ENCODE data around the gene RPS6KA4.

RPS6KA4 gene

DNA sequence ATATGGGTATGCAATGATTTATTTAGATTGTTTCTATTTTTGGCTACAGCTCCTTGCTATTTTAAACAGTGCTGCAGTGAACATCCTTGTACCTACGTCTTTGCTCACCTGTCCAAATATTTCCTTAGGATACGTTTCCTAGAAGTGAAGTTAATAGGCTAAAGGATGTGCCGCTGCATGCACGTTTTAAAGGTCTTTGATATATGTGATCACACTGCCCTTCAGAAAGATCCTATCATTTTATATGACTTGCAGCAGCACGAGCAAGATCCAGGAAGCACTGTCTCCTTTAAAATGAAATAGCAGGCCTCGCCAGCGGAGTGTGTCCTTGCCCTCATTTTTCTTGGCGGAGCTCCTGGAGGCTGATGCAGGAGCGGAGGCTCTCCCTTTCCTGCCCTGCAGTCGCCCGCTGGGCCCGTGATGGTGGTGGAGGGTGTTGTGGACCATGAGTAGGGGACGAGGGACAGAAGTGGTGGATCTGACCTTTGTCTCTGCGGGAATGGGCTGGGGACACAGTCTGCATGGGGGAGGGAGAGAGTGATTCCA, 19.4 kb downstream of the RPS6KA4 start:
- Histone ChIP-seq H3K27me3 (ENCODE audit: control insufficient read depth, insufficient read depth, low read length, poor library complexity, severe bottlenecking) (no peaks in the 10 kb centered on the region), H3K9me3 (ENCODE audit: control insufficient read depth, low read length) (no peaks in the 10 kb centered on the region), H3K27ac (ENCODE audit: insufficient read depth, low read depth, low read length, poor library complexity, severe bottlenecking) (no peak overlapping the region), H3K36me3 (ENCODE audit: control insufficient read depth, insufficient read depth, low read length) (no peaks in the 10 kb centered on the region), H3K4me1 (ENCODE audit: control insufficient read depth, insufficient read depth, low read length) (peaks cover 3% of the 10 kb centered on the region), H3K4me3 (ENCODE audit: insufficient read depth, low read depth, low read length) (no peak overlapping the region)
- 91% methylated on average over 14 of the region's 14 CpGs for WGBS, 2 experiments

DNA sequence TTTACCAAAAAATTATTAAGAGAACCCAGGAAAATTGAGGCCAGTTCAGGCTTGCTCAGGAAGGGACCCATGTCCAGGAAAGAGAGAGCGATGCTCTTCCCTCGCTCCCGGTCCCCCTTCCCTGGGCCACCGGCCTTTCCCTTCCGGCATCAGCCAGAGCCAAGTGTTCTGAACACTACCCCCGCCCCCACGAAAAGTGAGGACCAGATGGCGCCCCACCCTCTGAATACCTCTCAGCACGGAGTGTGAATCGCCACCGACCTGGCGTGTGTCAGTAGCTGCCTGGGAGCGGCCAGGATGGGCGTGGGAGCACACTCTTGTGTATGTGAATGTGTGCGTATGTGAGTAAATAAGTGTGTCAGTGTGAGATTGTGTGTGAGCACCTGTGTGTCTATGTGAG, 20.2 kb downstream of the RPS6KA4 start:
- WGBS, 2 experiments: 96 to 98% methylated on average over 15 of the region's 15 CpGs
- Histone ChIP-seq H3K9me3 (ENCODE audit: control insufficient read depth, low read length) (no peaks in the 10 kb centered on the region), H3K36me3 (ENCODE audit: control insufficient read depth, insufficient read depth, low read length) (no peaks in the 10 kb centered on the region)

DNA sequence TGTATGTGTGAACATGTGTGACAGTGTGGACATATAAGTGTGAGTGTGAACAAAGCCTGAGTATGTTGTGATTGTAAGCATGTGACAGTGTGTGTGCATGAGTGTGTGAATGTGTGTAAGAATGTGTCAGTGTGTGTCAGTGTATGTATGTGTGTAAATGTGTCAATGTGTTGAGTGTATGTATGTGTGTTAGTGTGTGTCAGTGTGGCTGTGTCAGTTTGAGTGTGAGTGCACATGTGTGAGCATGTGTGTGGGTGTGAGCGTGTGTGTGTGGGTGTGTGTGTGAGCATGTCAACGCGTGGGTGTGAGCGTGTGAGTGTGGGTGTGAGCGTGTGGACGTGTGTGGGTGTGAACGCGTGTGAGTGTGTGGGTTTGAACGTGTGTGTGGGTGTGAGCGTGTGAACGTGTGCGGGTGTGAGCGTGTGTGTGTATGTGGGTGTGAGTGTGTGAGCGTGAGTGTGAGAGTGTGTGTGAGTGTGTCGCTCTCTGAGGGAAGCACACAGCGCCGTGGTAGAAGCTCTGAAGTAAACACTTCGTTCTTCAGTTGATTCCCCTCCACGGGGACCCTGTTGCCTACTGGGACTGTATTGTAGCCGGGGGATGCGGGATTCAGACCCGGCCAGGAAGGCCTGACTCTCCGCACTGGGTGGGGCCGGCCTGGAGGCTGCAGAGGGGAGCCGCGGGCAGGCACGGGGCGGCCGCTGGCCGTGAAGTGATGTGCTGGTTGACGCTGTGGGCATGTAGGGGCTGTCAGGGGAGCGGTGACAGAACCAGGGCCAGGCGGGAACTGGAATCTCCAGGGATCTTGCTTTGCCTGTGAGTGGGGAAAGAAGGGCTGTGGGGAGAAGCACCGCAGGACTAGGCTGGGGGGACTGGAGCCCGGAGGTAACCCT, 21.1 kb downstream of the RPS6KA4 start:
- Histone ChIP-seq H3K4me3 (ENCODE audit: insufficient read depth, low read depth, low read length) (no peak overlapping the region), H3K27me3 (ENCODE audit: control insufficient read depth, insufficient read depth, low read length, poor library complexity, severe bottlenecking) (no peaks in the 10 kb centered on the region), H3K9me3 (ENCODE audit: control insufficient read depth, low read length) (no peaks in the 10 kb centered on the region), H3K27ac (ENCODE audit: insufficient read depth, low read depth, low read length, poor library complexity, severe bottlenecking) (no peak overlapping the region), H3K4me1 (ENCODE audit: control insufficient read depth, insufficient read depth, low read length) (peaks cover 3% of the 10 kb centered on the region), H3K36me3 (ENCODE audit: control insufficient read depth, insufficient read depth, low read length) (no peaks in the 10 kb centered on the region)
- 76 to 77% methylated on average over 35 of the region's 35 CpGs for WGBS, 2 experiments

More for the DNA sequence above, 20.2 kb downstream of the RPS6KA4 start:
- H3K27me3 ChIP-seq (ENCODE audit: control insufficient read depth, insufficient read depth, low read length, poor library complexity, severe bottlenecking): no peaks in the 10 kb centered on the region
- H3K27ac ChIP-seq (ENCODE audit: insufficient read depth, low read depth, low read length, poor library complexity, severe bottlenecking): no peak overlapping the region
- peaks cover 3% of the 10 kb centered on the region for H3K4me1 ChIP-seq (ENCODE audit: control insufficient read depth, insufficient read depth, low read length)
- no peak overlapping the region for H3K4me3 ChIP-seq (ENCODE audit: insufficient read depth, low read depth, low read length)

DNA sequence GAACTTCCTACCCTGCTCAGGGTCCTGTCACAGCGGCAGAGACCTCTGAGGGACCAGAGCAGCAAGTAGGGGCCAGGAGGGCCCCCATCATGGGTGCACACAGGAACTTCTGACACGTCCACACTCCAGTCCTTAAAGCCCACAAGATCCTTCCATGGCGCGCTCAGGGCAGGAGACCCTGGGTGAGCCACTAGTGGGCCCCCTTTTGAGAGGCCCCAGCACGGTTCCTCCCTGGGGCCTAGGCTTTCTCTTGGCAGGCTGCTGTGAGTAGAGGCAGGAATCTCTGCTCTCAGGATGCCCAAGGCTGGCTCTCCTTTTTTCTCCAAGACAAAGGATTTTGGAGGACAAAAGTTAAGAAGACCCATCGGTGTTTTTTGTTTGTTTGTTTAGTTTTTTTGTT, 22.4 kb downstream of the RPS6KA4 start:
- H3K4me1 ChIP-seq (ENCODE audit: control insufficient read depth, insufficient read depth, low read length): peaks cover 3% of the 10 kb centered on the region
- 85 to 93% methylated on average over 5 of the region's 6 CpGs for WGBS, 2 experiments
- H3K9me3 ChIP-seq (ENCODE audit: control insufficient read depth, low read length): no peaks in the 10 kb centered on the region
- H3K36me3 ChIP-seq (ENCODE audit: control insufficient read depth, insufficient read depth, low read length): no peaks in the 10 kb centered on the region
- no peak overlapping the region for H3K4me3 ChIP-seq (ENCODE audit: insufficient read depth, low read depth, low read length)
- no peak overlapping the region for H3K27ac ChIP-seq (ENCODE audit: insufficient read depth, low read depth, low read length, poor library complexity, severe bottlenecking)
- no peaks in the 10 kb centered on the region for H3K27me3 ChIP-seq (ENCODE audit: control insufficient read depth, insufficient read depth, low read length, poor library complexity, severe bottlenecking)

DNA sequence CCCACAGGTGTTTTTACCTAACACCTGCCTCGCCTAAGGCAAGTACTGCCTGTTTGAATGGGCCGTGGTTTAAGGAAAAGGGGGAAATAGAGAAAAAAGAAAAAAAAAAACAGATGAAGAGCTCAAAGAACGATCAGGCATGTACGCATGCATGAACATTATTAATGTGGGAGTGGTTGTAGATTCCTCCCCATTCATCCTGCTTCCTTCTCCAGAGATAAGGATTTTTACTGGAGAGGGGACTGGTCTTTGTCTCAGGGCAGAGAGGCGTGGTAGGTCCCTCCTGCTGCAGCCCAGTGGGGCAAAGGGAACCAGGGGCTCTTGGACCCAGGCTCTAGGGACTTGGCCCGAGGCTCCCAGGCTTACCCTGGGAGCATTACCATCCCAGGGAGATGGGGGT, 23.1 kb downstream of the RPS6KA4 start:
- WGBS, 2 experiments: 91 to 96% methylated on average over 6 of the region's 6 CpGs

DNA sequence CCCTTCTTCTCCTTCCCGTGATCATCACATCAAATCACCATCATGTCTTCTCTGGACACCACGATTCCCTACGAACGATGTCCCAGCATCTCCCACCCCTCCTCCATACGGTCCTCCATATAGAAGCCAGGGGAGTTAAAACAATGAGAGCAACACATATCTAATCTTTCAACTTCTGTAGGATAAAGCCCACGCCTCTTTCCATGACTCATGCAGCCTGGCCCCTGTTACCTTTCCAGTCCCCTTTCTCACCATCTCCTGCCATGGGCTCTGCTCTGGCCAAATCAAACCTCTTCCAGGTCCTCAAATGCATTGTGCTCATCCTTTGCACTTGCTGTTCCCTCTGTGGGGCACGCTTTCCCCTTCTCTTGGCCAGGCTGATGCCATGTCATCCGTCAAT, 23.6 kb downstream of the RPS6KA4 start:
- Histone ChIP-seq H3K4me3 (ENCODE audit: insufficient read depth, low read depth, low read length) (no peak overlapping the region), H3K27me3 (ENCODE audit: control insufficient read depth, insufficient read depth, low read length, poor library complexity, severe bottlenecking) (no peaks in the 10 kb centered on the region), H3K36me3 (ENCODE audit: control insufficient read depth, insufficient read depth, low read length) (no peaks in the 10 kb centered on the region), H3K27ac (ENCODE audit: insufficient read depth, low read depth, low read length, poor library complexity, severe bottlenecking) (no peak overlapping the region), H3K9me3 (ENCODE audit: control insufficient read depth, low read length) (no peaks in the 10 kb centered on the region), H3K4me1 (ENCODE audit: control insufficient read depth, insufficient read depth, low read length) (peaks cover 3% of the 10 kb centered on the region)
- 90 to 92% methylated on average over 8 of the region's 8 CpGs for WGBS, 2 experiments

More for the DNA sequence above, 23.1 kb downstream of the RPS6KA4 start:
- Histone ChIP-seq H3K4me1 (ENCODE audit: control insufficient read depth, insufficient read depth, low read length) (peaks cover 3% of the 10 kb centered on the region), H3K27ac (ENCODE audit: insufficient read depth, low read depth, low read length, poor library complexity, severe bottlenecking) (no peak overlapping the region), H3K4me3 (ENCODE audit: insufficient read depth, low read depth, low read length) (no peak overlapping the region), H3K36me3 (ENCODE audit: control insufficient read depth, insufficient read depth, low read length) (no peaks in the 10 kb centered on the region), H3K27me3 (ENCODE audit: control insufficient read depth, insufficient read depth, low read length, poor library complexity, severe bottlenecking) (no peaks in the 10 kb centered on the region), H3K9me3 (ENCODE audit: control insufficient read depth, low read length) (no peaks in the 10 kb centered on the region)

DNA sequence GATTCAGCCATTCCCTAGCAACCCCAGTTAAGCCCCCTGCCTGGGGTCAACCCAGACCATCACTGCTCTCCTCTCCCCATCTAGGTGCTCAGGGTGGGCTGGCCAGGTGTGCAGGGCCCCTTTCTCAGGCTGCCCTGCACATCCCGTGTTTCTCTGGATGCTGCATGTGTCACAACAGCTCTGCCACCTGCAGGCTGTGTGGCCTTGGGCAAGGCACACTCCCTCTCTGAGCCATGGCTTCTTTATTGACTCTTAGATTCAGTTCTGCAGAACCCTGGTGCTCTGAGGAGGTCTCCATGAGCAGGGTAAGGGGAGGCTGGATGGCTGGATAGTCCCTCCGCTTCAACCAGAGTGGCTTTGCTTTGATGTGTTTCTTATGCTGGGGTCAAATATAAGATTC, 24.6 kb downstream of the RPS6KA4 start:
- Histone ChIP-seq H3K9me3 (ENCODE audit: control insufficient read depth, low read length) (no peaks in the 10 kb centered on the region), H3K4me3 (ENCODE audit: insufficient read depth, low read depth, low read length) (no peak overlapping the region), H3K4me1 (ENCODE audit: control insufficient read depth, insufficient read depth, low read length) (peaks cover 3% of the 10 kb centered on the region), H3K27me3 (ENCODE audit: control insufficient read depth, insufficient read depth, low read length, poor library complexity, severe bottlenecking) (no peaks in the 10 kb centered on the region), H3K36me3 (ENCODE audit: control insufficient read depth, insufficient read depth, low read length) (no peaks in the 10 kb centered on the region), H3K27ac (ENCODE audit: insufficient read depth, low read depth, low read length, poor library complexity, severe bottlenecking) (no peak overlapping the region)
- WGBS, 2 experiments: 45 to 47% methylated on average over 2 of the region's 2 CpGs

DNA sequence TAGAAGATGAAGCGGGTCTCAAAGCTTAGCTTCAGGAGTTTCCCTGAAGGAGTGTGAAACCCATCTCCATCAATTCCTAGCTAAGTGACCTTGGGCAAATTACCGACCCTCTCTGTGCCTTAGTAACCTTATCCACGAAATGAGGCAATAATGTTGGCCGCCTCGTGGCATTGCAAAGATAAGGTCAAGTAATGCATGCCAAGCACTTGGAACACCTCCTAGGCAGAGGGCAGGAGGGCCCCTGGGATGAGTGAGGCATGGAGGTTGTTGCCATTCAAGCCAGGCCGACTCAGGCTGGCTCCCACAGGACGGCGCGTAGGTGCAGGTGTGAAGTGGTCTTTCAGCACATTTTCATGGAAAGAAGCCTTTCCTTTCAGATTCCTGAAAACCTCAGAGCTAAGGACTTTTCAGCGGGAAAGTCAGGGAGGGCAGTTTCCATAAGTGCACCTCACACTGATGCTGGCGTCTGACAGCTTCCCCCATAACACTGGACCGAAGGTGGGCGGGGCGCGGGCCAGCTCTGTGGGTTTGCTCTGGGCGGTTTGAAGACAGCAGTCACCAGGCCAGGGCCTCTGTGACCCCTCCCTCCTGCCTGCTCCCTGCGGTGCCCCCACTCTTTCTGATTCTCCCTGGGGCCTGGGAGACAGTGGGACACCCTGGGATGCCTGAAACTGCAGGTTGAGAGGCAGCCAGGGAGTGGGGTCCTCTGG, 25.2 kb downstream of the RPS6KA4 start:
- 77% methylated on average over 17 of the region's 17 CpGs for WGBS, 2 experiments
- H3K27ac ChIP-seq (ENCODE audit: insufficient read depth, low read depth, low read length, poor library complexity, severe bottlenecking): no peak overlapping the region
- no peaks in the 10 kb centered on the region for H3K27me3 ChIP-seq (ENCODE audit: control insufficient read depth, insufficient read depth, low read length, poor library complexity, severe bottlenecking)
- H3K4me3 ChIP-seq (ENCODE audit: insufficient read depth, low read depth, low read length): no peak overlapping the region
- H3K9me3 ChIP-seq (ENCODE audit: control insufficient read depth, low read length): no peaks in the 10 kb centered on the region
- H3K4me1 ChIP-seq (ENCODE audit: control insufficient read depth, insufficient read depth, low read length): peaks cover 3% of the 10 kb centered on the region
- no peaks in the 10 kb centered on the region for H3K36me3 ChIP-seq (ENCODE audit: control insufficient read depth, insufficient read depth, low read length)

DNA sequence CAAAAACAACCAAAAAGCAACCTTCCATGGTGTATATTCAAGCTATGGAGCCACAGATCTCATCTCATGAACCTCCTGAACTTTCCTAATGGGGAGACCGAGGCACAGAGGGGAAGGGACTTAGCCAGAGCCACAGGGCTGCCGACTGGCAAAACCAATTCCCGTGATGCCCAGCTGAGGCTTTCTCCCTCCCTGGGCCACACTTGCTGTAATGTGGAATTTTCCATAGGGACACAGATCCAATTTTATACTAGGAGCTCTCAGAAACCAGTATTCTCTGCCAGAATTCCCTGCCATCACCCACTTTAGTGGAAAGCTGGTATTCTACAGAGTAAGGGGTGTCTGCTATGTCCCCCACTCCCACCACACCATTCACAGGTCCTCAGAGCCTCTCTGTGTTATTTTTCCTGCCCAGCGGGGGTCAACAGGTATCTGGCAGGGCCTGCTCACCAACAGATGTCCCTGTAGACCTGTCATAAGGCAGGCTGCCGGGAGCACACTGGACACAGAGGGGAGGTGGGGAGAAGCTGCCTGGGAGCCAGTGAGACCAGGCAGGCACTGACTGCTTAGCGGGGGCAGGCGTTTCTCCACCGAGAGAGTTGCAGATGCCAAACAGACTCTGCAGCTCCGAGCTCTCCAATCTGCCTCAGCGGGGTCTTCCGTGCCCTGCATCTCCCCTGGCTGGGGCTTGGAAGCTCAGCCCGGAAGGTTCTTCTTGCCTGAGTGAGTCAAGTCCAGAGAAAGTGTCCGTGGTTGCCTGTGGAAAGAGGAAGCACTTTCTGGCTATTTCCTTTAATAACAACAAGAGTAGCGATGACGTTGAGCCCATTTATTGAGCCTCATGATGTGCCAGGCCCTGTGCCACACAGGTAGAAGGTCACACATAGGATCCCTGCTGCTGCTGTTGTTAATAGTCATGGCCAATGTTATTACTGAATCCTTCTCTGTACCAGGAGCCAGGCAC, 26.3 kb downstream of the RPS6KA4 start:
- Histone ChIP-seq H3K9me3 (ENCODE audit: control insufficient read depth, low read length) (no peaks in the 10 kb centered on the region), H3K36me3 (ENCODE audit: control insufficient read depth, insufficient read depth, low read length) (no peaks in the 10 kb centered on the region), H3K27me3 (ENCODE audit: control insufficient read depth, insufficient read depth, low read length, poor library complexity, severe bottlenecking) (no peaks in the 10 kb centered on the region), H3K4me3 (ENCODE audit: insufficient read depth, low read depth, low read length) (no peak overlapping the region), H3K27ac (ENCODE audit: insufficient read depth, low read depth, low read length, poor library complexity, severe bottlenecking) (no peak overlapping the region), H3K4me1 (ENCODE audit: control insufficient read depth, insufficient read depth, low read length) (peaks cover 3% of the 10 kb centered on the region)
- WGBS, 2 experiments: 86 to 88% methylated on average over 15 of the region's 15 CpGs
